Measurements from ENCODE around the gene POU6F2. TPM values are rescaled to one million over a fixed set of nuclear protein-coding genes. Genes with fewer than 3 reads are reported as not detected.

The POU6F2 gene
- total and polyA plus RNA-seq, 2 of the 4 experiments (the other 2 are of a cell fraction), result not detected

DNA sequence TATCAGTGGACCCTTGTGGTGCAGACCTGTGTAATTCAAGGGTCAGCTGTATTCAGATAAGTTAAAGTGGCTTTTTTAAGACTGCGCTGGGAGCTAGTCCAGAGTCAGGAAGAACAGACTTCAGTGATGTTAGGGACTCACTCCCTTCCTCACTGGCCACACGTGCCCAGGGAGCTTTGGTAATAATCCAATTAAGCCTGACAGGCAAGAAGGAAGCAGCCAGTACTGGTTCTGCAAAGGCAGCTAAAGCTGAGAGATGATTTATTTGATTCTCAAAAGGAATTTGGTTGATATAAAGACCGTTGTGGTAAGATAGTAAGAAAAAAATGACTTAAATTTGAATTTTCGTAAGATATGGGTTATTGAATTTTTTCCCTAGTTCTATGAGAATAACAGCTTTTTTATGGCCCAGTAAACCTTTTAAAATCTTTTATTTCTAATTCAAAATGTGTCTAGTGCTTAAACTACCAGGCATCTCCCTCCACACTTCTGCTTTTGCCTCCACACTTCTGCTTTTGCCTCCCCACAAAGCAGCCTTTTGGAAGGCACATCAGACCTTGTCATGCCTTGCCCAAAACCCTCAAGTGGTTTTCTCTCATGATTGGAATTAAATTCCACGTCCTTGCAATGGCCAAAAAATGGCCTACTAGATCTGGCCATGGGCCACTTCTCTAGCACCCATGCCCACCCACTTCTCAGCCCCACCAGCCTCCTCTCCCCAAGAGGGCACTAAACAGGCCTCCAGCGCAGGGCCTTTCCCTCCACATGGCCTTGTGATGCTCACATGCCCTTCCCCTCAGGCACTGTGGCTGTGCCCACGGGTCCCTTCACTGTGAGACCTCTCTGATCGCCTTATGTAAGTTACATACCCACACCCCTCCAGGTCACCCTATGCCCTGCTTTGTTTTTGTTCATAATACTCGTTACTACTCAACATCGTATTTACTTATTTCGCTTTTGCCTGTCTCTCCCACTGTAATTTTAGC is 92.5 kb downstream of the POU6F2 start:
- 0% methylated on average over 2 of the region's 11 CpGs; no CpG with 5 or more reads in 1 of the 2 experiments for WGBS, 2 experiments (ENCODE audit: extremely low coverage in 2 of 2, insufficient read length in 1 of 2)
- CTCF ChIA-PET, result no interaction called here

More for the DNA sequence above, 92.5 kb downstream of the POU6F2 start:
- H3K9me3 ChIP-seq (ENCODE audit: control insufficient read depth, insufficient read depth, low read length), result no peaks in the 10 kb centered on the region
- H3K4me3 ChIP-seq (ENCODE audit: insufficient read depth, low read depth, low read length), result no peak overlapping the region
- H4K91ac ChIP-seq (ENCODE audit: insufficient read depth, low read depth, low read length), result no peak overlapping the region
- no peak for TF ChIP-seq FOS (IDR thresholded peaks at IDR 0.05; ENCODE audit: low read depth, low read length)
- TF ChIP-seq, protein P1, sequence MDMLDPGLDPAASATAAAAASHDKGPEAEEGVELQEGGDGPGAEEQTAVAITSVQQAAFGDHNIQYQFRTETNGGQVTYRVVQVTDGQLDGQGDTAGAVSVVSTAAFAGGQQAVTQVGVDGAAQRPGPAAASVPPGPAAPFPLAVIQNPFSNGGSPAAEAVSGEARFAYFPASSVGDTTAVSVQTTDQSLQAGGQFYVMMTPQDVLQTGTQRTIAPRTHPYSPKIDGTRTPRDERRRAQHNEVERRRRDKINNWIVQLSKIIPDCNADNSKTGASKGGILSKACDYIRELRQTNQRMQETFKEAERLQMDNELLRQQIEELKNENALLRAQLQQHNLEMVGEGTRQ (IDR thresholded peaks at IDR 0.05; ENCODE audit: low read depth, low read length), result no peak
- TF ChIP-seq BHLHE40 (IDR thresholded peaks at IDR 0.05; ENCODE audit: low read depth, low read length), result no peak
- TF ChIP-seq RFX5 (IDR thresholded peaks at IDR 0.05; ENCODE audit: low read depth, low read length), result no peak
- no peak for TF ChIP-seq NFE2L2 (IDR thresholded peaks at IDR 0.05; ENCODE audit: low read depth, low read length)
- TF ChIP-seq CHD1 (IDR thresholded peaks at IDR 0.05; ENCODE audit: low read depth, low read length), result no peak
- TF ChIP-seq POLR2A (IDR thresholded peaks at IDR 0.05; ENCODE audit: low read depth, low read length), result no peak
- TF ChIP-seq RCOR1 (IDR thresholded peaks at IDR 0.05; ENCODE audit: insufficient replicate concordance, low read length), result no peak
- TF ChIP-seq MAFK (IDR thresholded peaks at IDR 0.05; ENCODE audit: low read depth, low read length), result no peak
- TF ChIP-seq, protein P2, sequence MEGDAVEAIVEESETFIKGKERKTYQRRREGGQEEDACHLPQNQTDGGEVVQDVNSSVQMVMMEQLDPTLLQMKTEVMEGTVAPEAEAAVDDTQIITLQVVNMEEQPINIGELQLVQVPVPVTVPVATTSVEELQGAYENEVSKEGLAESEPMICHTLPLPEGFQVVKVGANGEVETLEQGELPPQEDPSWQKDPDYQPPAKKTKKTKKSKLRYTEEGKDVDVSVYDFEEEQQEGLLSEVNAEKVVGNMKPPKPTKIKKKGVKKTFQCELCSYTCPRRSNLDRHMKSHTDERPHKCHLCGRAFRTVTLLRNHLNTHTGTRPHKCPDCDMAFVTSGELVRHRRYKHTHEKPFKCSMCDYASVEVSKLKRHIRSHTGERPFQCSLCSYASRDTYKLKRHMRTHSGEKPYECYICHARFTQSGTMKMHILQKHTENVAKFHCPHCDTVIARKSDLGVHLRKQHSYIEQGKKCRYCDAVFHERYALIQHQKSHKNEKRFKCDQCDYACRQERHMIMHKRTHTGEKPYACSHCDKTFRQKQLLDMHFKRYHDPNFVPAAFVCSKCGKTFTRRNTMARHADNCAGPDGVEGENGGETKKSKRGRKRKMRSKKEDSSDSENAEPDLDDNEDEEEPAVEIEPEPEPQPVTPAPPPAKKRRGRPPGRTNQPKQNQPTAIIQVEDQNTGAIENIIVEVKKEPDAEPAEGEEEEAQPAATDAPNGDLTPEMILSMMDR (conservative IDR thresholded peaks at IDR 0.05; ENCODE audit: low read depth, low read length), result no peak
- no peak for TF ChIP-seq MAZ (IDR thresholded peaks at IDR 0.05; ENCODE audit: borderline replicate concordance, low read depth, low read length)
- TF ChIP-seq CEBPB (IDR thresholded peaks at IDR 0.05; ENCODE audit: low read depth, low read length), result no peak
- no peak for TF ChIP-seq RAD21 (IDR thresholded peaks at IDR 0.05; ENCODE audit: low read length)
- no peak for TF ChIP-seq MXI1 (IDR thresholded peaks at IDR 0.05; ENCODE audit: borderline replicate concordance, low read depth, low read length)
- H2AK9ac ChIP-seq (replicated peaks; ENCODE audit: low read depth, low read length, poor library complexity), result no peak overlapping the region
- BruUV-seq (replicated peaks), result no TSS peak
- no peak overlapping the region for H4K5ac ChIP-seq (ENCODE audit: low read depth, low read length)
- dilution Hi-C loops (cut with HindIII; ENCODE audit: low sequenced_read_pairs, unreplicated experiment) (no loop called here), intact Hi-C loops (cut with micrococcal nuclease) (loop anchor here (10.0 kb wide), 1 partner anchor 395 kb away; no protein-coding TSS in a partner anchor), in situ Hi-C loops (cut with MboI; ENCODE audit: low sequenced_read_pairs) (no loop called here)
- H3K9me1 ChIP-seq (ENCODE audit: insufficient read depth, low read length), result no peaks in the 10 kb centered on the region
- no peak overlapping the region for H2AK5ac ChIP-seq (ENCODE audit: low read depth, low read length)
- H4K20me1 ChIP-seq (ENCODE audit: insufficient read depth, low read length), result no peaks in the 10 kb centered on the region
- H3K4me1 ChIP-seq (ENCODE audit: control insufficient read depth, insufficient read depth, low read length), result no peaks in the 10 kb centered on the region
- H3K18ac ChIP-seq (ENCODE audit: low read depth, low read length), result no peak overlapping the region
- H3K27ac ChIP-seq (ENCODE audit: insufficient read depth, low read length), result no peak overlapping the region
- DNase-seq, result no peak
- no peak overlapping the region for H4K8ac ChIP-seq (ENCODE audit: low read depth in 2 of 2, low read length in 2 of 2)
- no peak overlapping the region for H3K14ac ChIP-seq (replicated peaks; ENCODE audit: low read depth, low read length)
- H3K36me3 ChIP-seq (ENCODE audit: control insufficient read depth, insufficient read depth, low read length), result no peaks in the 10 kb centered on the region
- no peak overlapping the region for H3K56ac ChIP-seq (ENCODE audit: extremely low read depth, insufficient read depth, low read length)
- POLR2A ChIA-PET (ENCODE audit: unreplicated experiment), result interaction anchor here (0.5 kb wide), 1 partner anchor 25 kb away, joined by 5 read pairs; no protein-coding TSS in a partner anchor
- no peak overlapping the region for H3K9ac ChIP-seq (ENCODE audit: low read depth, low read length)
- H2BK5ac ChIP-seq (ENCODE audit: low read depth, low read length, poor library complexity, severe bottlenecking), result no peak overlapping the region
- no peak overlapping the region for H2BK120ac ChIP-seq (ENCODE audit: low read depth, low read length)
- no peak overlapping the region for H3K4ac ChIP-seq (ENCODE audit: low read depth, low read length)
- H2BK15ac ChIP-seq (ENCODE audit: low read depth, low read length), result no peak overlapping the region
- H3K79me1 ChIP-seq (ENCODE audit: low read depth in 1 of 2, low read length in 2 of 2), result no peaks in the 10 kb centered on the region
- no peak overlapping the region for H2BK20ac ChIP-seq (ENCODE audit: low read depth, low read length)
- H3K4me2 ChIP-seq (ENCODE audit: low read depth, low read length), result no peak overlapping the region
- no peak overlapping the region for H3K23ac ChIP-seq (ENCODE audit: low read depth, low read length)
- no peak overlapping the region for H2AFZ ChIP-seq (replicated peaks; ENCODE audit: low read length, poor library complexity)
- no peak for ATAC-seq (ENCODE audit: low read depth)
- no peaks in the 10 kb centered on the region; the same call in 1 of the 2 replicates for H3K27me3 ChIP-seq (ENCODE audit: control insufficient read depth, insufficient read depth, low read length)

All from IMR-90 (cell line).